NCI-H1436 (cell line): ENCODE results near the gene FOXP3.

Experiments
- DNase-seq: peaks from one replicate; lab custom pipeline; 2025; lab: John Stamatoyannopoulos, UW

Gene FOXP3

GRCh38 chrX:49276207-49276606, 11.7 kb upstream of the FOXP3 start:
- DNase-seq, result no peak

GRCh38 chrX:49273181-49273727, 8.7 kb upstream of the FOXP3 start:
- no peak for DNase-seq

GRCh38 chrX:49272421-49272820, 7.9 kb upstream of the FOXP3 start:
- no peak for DNase-seq

GRCh38 chrX:49271341-49271740, 6.8 kb upstream of the FOXP3 start:
- no peak for DNase-seq

- no peak for DNase-seq
Observed at GRCh38 chrX:49270249-49270921, 5.9 kb upstream of the FOXP3 start.

GRCh38 chrX:49269767-49270248, 5.3 kb upstream of the FOXP3 start, which contains the start of gene PPP1R3F:
Gene PPP1R3F (plus strand): TSS chrX:49269793. CDS start chrX:49269870, 77 bp downstream.
- no peak for DNase-seq

GRCh38 chrX:49269010-49269766, 4.7 kb upstream of the FOXP3 start:
- DNase-seq, result peak; percentile 92

GRCh38 chrX:49268702-49269009, 4.1 kb upstream of the FOXP3 start:
- DNase-seq, result no peak

GRCh38 chrX:49266523-49267445, 2.3 kb upstream of the FOXP3 start:
- DNase-seq, result no peak

GRCh38 chrX:49263631-49264030, 879 bp downstream of the FOXP3 start:
- no peak for DNase-seq

GRCh38 chrX:49262603-49263002, 1.9 kb downstream of the FOXP3 start:
- DNase-seq, result no peak

GRCh38 chrX:49260221-49260985, 4.1 kb downstream of the FOXP3 start:
- DNase-seq, result no peak

- no peak for DNase-seq
Observed at GRCh38 chrX:49258749-49259124, 5.8 kb downstream of the FOXP3 start.

GRCh38 chrX:49257846-49258748, 6.4 kb downstream of the FOXP3 start:
- DNase-seq, result no peak

- DNase-seq, result no peak
Observed at GRCh38 chrX:49257074-49257790, 7.3 kb downstream of the FOXP3 start.

- no peak for DNase-seq
Observed at GRCh38 chrX:49256268-49256995, 8.1 kb downstream of the FOXP3 start.

- DNase-seq, result no peak
Observed at GRCh38 chrX:49254639-49255038, 9.9 kb downstream of the FOXP3 start.

GRCh38 chrX:49251325-49251724, 13.2 kb downstream of the FOXP3 start:
- DNase-seq, result no peak

- no peak for DNase-seq
Observed at GRCh38 chrX:49250578-49250977, 13.9 kb downstream of the FOXP3 start.
